Vagina (tissue), 2 donors: ENCODE data around the gene IGLL5.

Experiments
- POLR2A ChIP-seq, 2 donors: fragments of 450-650 bp; IDR thresholded peaks; one replicate each; pipeline ENCODE4 v1.6.1; 2017; ENCODE audit warnings: antibody characterized with exemption in 2 of 2, mild to moderate bottlenecking in 2 of 2, moderate library complexity in 2 of 2
- TF ChIP-seq, protein P1 (sequence below), 3 experiments: fragments of 450-650 bp in 2 of 3; fragments of 200-600 bp in 1 of 3; sonication (generic) in 1 of 3; IDR thresholded peaks; one replicate each; pipeline ENCODE4 v1.5.1; 2017 to 2019; ENCODE audit warnings: antibody characterized with exemption in 3 of 3, mild to moderate bottlenecking in 2 of 3, moderate library complexity in 2 of 3

DNA sequence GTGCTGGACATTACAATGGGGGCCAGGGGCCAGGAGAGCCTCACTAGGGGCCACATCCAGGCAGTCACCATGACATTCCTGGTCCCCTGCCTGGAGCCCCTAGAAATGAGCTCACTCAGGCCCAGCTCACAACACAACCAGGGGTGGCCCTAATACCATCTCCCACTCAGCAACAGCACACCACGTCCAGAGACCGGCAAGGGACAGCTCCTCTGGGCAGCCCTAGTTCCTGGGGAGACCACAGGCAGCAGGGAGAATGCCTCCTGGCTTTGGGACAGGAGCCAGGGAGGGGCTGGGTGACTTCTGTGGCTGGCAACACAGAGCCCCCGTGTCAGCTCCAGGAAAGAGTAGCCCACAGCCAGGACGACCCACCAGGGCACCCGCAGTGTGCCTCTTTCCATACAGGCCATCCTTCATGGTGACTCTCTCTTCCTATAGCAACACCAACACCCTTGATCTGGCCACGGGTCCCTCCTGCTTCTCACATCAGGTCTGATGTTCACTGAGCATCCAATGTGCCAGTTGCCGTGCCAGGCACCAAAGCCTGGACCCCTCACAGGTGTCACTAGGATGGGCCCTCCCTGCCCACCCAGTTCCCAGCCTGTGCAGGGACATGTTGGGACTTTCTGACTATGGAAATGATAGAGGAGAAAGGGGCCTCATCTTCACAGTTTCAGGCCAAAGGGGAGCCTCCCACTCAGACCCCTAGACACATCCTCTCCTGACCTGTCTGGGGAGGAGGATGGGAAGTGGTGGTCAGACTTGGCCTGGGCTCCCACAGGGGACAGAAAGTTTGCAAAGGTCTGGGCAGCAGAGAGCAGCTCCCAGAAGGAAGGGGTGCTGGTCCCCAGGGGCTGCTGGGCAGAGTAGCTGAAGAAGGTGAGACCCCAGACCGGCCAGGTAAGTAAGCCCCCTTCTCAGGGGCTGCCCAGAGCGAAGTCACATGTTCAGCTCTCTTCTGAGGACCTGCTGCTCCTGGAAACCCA, 43.2 kb downstream of the IGLL5 start:
- TF ChIP-seq, protein P1, sequence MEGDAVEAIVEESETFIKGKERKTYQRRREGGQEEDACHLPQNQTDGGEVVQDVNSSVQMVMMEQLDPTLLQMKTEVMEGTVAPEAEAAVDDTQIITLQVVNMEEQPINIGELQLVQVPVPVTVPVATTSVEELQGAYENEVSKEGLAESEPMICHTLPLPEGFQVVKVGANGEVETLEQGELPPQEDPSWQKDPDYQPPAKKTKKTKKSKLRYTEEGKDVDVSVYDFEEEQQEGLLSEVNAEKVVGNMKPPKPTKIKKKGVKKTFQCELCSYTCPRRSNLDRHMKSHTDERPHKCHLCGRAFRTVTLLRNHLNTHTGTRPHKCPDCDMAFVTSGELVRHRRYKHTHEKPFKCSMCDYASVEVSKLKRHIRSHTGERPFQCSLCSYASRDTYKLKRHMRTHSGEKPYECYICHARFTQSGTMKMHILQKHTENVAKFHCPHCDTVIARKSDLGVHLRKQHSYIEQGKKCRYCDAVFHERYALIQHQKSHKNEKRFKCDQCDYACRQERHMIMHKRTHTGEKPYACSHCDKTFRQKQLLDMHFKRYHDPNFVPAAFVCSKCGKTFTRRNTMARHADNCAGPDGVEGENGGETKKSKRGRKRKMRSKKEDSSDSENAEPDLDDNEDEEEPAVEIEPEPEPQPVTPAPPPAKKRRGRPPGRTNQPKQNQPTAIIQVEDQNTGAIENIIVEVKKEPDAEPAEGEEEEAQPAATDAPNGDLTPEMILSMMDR (IDR thresholded peaks at IDR 0.05) = no peak
- no peak for TF ChIP-seq POLR2A (IDR thresholded peaks at IDR 0.05)
